ENCODE results near the gene DNAH2.

DNAH2 gene

DNA sequence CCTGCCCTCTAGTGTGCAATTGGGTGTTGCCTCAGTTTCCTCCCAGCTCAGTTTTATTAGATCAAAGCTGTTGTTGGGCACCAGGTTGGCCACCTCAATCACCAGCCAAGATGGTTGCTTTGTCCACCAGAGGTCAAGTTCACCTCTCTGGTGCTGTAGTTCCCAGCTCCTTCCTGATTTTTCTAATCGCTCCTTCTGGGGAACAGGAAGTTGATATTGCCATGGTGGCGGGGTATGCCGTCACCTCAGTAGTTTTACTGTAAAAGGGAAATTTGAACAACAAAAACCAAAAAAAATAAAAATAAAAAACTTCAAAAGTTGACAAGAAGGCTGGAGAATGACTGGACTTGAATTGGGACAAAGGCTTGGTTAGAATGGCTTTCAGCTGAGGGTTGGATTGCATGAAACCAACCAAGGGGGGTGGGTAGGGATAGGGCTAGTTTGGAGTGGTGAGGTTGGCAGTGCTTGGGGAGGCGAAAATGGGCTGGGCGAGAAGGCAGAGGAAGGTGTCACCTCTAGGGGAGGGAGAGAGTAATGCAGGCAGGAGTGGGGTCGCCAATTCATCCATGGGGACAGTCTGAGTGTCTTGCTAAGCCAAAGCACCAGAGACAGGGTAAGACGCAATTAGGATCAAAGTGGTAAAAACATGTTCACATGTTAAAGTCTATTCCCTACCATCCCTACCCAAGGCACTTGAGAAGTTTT lies 6.3 kb upstream of the DNAH2 start:
- Histone ChIP-seq H4K20me1 (ENCODE audit: insufficient read depth, low read length) (no peaks in the 10 kb centered on the region), H3K36me3 (replicated peaks; ENCODE audit: insufficient read depth, low read length) (no peaks in the 10 kb centered on the region), H3K79me2 (ENCODE audit: low read length) (no peaks in the 10 kb centered on the region), H3K9me2 (replicated peaks; ENCODE audit: insufficient read depth, low read length) (no peaks in the 10 kb centered on the region), H3K27ac (ENCODE audit: low read length) (no peak overlapping the region), H3K4me2 (ENCODE audit: low read depth, low read length) (no peak overlapping the region), H3F3A (ENCODE audit: insufficient read depth, low read length) (no peaks in the 10 kb centered on the region), H3K27me3 (replicated peaks; ENCODE audit: insufficient read depth, low read length) (peaks cover 89% of the 10 kb centered on the region), H3K4me3 (ENCODE audit: low read length) (no peak overlapping the region), H3K4me1 (ENCODE audit: low read length) (0 out of 2 replicates have a peak, but pooled peaks cover 6% of the 10 kb centered on the region), H2AFZ (ENCODE audit: low read length) (no peak overlapping the region), H3K9me3 (replicated peaks; ENCODE audit: insufficient read depth, low read length) (no peaks in the 10 kb centered on the region), H3K9ac (ENCODE audit: low read length) (no peak overlapping the region)
- DNase-seq, result no peak
- TF ChIP-seq EZH2 (optimal IDR thresholded peaks at IDR 0.05; ENCODE audit: low read depth, low read length), result no peak
- TF ChIP-seq, protein P1, sequence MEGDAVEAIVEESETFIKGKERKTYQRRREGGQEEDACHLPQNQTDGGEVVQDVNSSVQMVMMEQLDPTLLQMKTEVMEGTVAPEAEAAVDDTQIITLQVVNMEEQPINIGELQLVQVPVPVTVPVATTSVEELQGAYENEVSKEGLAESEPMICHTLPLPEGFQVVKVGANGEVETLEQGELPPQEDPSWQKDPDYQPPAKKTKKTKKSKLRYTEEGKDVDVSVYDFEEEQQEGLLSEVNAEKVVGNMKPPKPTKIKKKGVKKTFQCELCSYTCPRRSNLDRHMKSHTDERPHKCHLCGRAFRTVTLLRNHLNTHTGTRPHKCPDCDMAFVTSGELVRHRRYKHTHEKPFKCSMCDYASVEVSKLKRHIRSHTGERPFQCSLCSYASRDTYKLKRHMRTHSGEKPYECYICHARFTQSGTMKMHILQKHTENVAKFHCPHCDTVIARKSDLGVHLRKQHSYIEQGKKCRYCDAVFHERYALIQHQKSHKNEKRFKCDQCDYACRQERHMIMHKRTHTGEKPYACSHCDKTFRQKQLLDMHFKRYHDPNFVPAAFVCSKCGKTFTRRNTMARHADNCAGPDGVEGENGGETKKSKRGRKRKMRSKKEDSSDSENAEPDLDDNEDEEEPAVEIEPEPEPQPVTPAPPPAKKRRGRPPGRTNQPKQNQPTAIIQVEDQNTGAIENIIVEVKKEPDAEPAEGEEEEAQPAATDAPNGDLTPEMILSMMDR (IDR thresholded peaks at IDR 0.05; ENCODE audit: low read length), result peak; percentile 30

DNA sequence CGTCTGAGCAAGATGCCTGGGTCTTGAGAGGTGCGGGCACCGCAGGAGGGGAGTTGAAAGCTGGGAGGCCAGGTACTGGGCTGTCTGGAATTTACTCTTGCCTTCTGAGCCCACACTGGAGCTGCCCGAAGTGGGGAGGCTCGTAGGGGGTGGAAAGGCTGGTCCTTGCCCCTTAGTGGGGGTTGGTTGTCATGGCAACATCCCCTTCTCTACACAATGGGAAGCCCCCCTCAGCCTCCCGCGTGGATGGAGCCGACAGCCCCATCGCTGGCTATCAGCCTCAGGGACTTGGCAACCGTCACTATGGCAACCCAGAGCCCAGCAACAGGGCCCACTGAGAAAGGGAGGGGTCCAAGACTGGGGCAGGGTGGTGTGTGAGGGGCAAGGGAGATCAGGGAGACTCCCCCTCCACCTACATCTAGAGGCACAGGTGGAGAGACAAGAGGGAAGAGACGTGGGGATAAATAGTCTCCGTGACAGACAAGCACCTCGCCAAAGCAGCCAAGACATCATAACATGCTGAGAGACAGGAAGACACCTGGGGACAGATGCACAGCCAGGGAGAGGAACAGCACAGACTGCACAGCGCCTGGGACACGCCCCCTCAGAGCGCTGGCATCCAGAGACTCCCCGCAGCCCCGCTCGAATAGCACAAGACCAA lies 5.3 kb upstream of the DNAH2 start:
- H3K4me3 ChIP-seq (ENCODE audit: low read length), result no peak overlapping the region
- no peaks in the 10 kb centered on the region for H3K9me2 ChIP-seq (replicated peaks; ENCODE audit: insufficient read depth, low read length)
- peaks cover 89% of the 10 kb centered on the region for H3K27me3 ChIP-seq (replicated peaks; ENCODE audit: insufficient read depth, low read length)
- H3K36me3 ChIP-seq (replicated peaks; ENCODE audit: insufficient read depth, low read length), result no peaks in the 10 kb centered on the region
- no peak overlapping the region for H3K27ac ChIP-seq (ENCODE audit: low read length)
- no peaks in the 10 kb centered on the region for H3K9me3 ChIP-seq (replicated peaks; ENCODE audit: insufficient read depth, low read length)
- H3K4me2 ChIP-seq (ENCODE audit: low read depth, low read length), result no peak overlapping the region
- no peak overlapping the region for H3K9ac ChIP-seq (ENCODE audit: low read length)
- no peaks in the 10 kb centered on the region for H4K20me1 ChIP-seq (ENCODE audit: insufficient read depth, low read length)
- DNase-seq, result no peak
- H3K4me1 ChIP-seq (ENCODE audit: low read length), result peaks cover 6% of the 10 kb centered on the region; the same call in 1 of the 2 replicates
- H2AFZ ChIP-seq (ENCODE audit: low read length), result no peak overlapping the region
- no peak for TF ChIP-seq EZH2phosphoT487 (IDR thresholded peaks at IDR 0.05; ENCODE audit: low read length)
- no peak for TF ChIP-seq EZH2 (optimal IDR thresholded peaks at IDR 0.05; ENCODE audit: low read depth, low read length)
- TF ChIP-seq, protein P1 (IDR thresholded peaks at IDR 0.05; ENCODE audit: low read length), result no peak
- no peaks in the 10 kb centered on the region for H3K79me2 ChIP-seq (ENCODE audit: low read length)
- H3F3A ChIP-seq (ENCODE audit: insufficient read depth, low read length), result no peaks in the 10 kb centered on the region

DNA sequence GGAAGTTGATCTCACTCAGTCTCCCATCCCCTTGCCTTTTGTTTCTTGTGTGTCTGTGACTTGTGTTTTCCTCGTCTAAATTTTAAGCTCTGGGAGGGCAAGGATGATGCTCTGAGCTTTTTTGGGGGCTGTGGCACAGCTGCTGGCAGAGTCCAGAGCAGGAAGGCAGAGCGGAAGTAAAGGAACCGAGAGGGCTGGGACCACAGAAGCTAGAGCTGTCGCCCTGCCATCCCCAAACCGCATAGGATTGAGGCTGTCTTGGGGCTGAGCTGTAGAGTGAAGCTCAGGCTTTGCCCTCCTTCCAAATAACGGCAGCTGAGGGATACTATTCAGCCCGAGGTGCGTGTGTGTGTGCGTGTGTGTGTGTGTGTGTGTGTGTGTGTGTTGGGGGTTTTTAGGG lies 3.8 kb upstream of the DNAH2 start:
- TF ChIP-seq EZH2 (optimal IDR thresholded peaks at IDR 0.05; ENCODE audit: low read depth, low read length), result no peak
- TF ChIP-seq, protein P1 (IDR thresholded peaks at IDR 0.05; ENCODE audit: low read length), result no peak
- no peak for TF ChIP-seq EZH2phosphoT487 (IDR thresholded peaks at IDR 0.05; ENCODE audit: low read length)
- no peak overlapping the region for H3K4me3 ChIP-seq (ENCODE audit: low read length)
- H3K27ac ChIP-seq (ENCODE audit: low read length), result no peak overlapping the region
- H3K79me2 ChIP-seq (ENCODE audit: low read length), result no peaks in the 10 kb centered on the region
- DNase-seq, result no peak
- H2AFZ ChIP-seq (ENCODE audit: low read length), result no peak overlapping the region
- no peak overlapping the region for H3K4me2 ChIP-seq (ENCODE audit: low read depth, low read length)
- no peak overlapping the region for H3K9ac ChIP-seq (ENCODE audit: low read length)
- no peaks in the 10 kb centered on the region for H4K20me1 ChIP-seq (ENCODE audit: insufficient read depth, low read length)
- H3K36me3 ChIP-seq (replicated peaks; ENCODE audit: insufficient read depth, low read length), result no peaks in the 10 kb centered on the region
- H3K4me1 ChIP-seq (ENCODE audit: low read length), result peaks cover 6% of the 10 kb centered on the region; the same call in 1 of the 2 replicates
- no peaks in the 10 kb centered on the region for H3K9me3 ChIP-seq (replicated peaks; ENCODE audit: insufficient read depth, low read length)
- H3K27me3 ChIP-seq (replicated peaks; ENCODE audit: insufficient read depth, low read length), result peaks cover 90% of the 10 kb centered on the region
- no peaks in the 10 kb centered on the region for H3F3A ChIP-seq (ENCODE audit: insufficient read depth, low read length)
- no peaks in the 10 kb centered on the region for H3K9me2 ChIP-seq (replicated peaks; ENCODE audit: insufficient read depth, low read length)

All from MM.1S (cell line).